Right lobe of liver (tissue), 4 donors: ENCODE measurements around the gene EMILIN3.

Experiments
- CTCF ChIP-seq, 4 donors: fragments of 200-600 bp in 3 of 4; fragments of 450-650 bp in 1 of 4; IDR thresholded peaks; one replicate each; pipeline versions ENCODE4 v1.5.1 to v1.8.0; 2016 to 2022; ENCODE audit warnings: antibody characterized with exemption in 4 of 4, mild to moderate bottlenecking in 2 of 4
- POLR2A ChIP-seq: fragments of 450-650 bp; IDR thresholded peaks from one replicate; pipeline ENCODE4 v1.6.1; 2017; ENCODE audit warnings: antibody characterized with exemption, mild to moderate bottlenecking
- donor health status: DM: no; HTN: no; CAD: no.
- donor health status: DM: no; HTN: no; CAD: no.
- donor health status: DM: no; HTN: yes; CAD: no.

- TF ChIP-seq POLR2A (no peak), CTCF (IDR thresholded peaks at IDR 0.05) (no peak)
Measured at GRCh38 chr20:41318271-41318649, 48.4 kb downstream of the EMILIN3 start.
